ENCODE results near the gene CST5.

GRCh38 chr20:23923891-23924435 lies 44.4 kb upstream of the CST5 start:
- TF ChIP-seq CTCF (IDR thresholded peaks at IDR 0.05 in 2 of 3, conservative IDR thresholded peaks at IDR 0.05 in 1 of 3; ENCODE audit: control insufficient read depth in 2 of 3, extremely low read depth in 1 of 3, insufficient read depth in 1 of 3, low read depth in 3 of 3, low read length in 3 of 3) = no peak
- TF ChIP-seq CHD4 (IDR thresholded peaks at IDR 0.05) = no peak
- no peak for TF ChIP-seq POLR2A (IDR thresholded peaks at IDR 0.05; ENCODE audit: low read depth, low read length)
- TF ChIP-seq NRF1 (conservative IDR thresholded peaks at IDR 0.05; ENCODE audit: low read depth, low read length) = no peak
- TF ChIP-seq FOXK2 (IDR thresholded peaks at IDR 0.05) = no peak
- no peak for TF ChIP-seq ZNF274 (IDR thresholded peaks at IDR 0.05; ENCODE audit: insufficient read depth, insufficient read length)
- TF ChIP-seq SUZ12 (IDR thresholded peaks at IDR 0.05; ENCODE audit: unreplicated experiment) = no peak
- no peak for TF ChIP-seq HDAC2 (IDR thresholded peaks at IDR 0.05)
